Activated CD4-positive, alpha-beta T cell treated with anti-CD3 and anti-CD28 coated beads for 4 hours (primary cell): ENCODE results near the gene CCDC81.
"Not testable (repeated sequence)": the region's sequence is repeated elsewhere in the genome, so short reads cannot be mapped to it uniquely, and the experiment has no call there.

Experiments
- DNase-seq, 2 donors: peaks; one replicate each; pipeline ENCODE4 v3.0.0-alpha.2; 2020

The CCDC81 gene

GRCh38 chr11:86374586-86374985 is at the start of gene CCDC81:
Gene CCDC81 (plus strand): TSS chr11:86374887. CDS start chr11:86375164, 277 bp downstream.
- no peak for DNase-seq

- DNase-seq = no peak
Measured at GRCh38 chr11:86335131-86335767, 39.4 kb upstream of the CCDC81 start.

GRCh38 chr11:86337227-86337626 is 37.5 kb upstream of the CCDC81 start:
- DNase-seq = no peak

GRCh38 chr11:86341382-86341781 is 33.3 kb upstream of the CCDC81 start:
- no peak for DNase-seq

- DNase-seq = no peak
Measured at GRCh38 chr11:86346513-86346912, 28.2 kb upstream of the CCDC81 start.

GRCh38 chr11:86355256-86355655 is 19.4 kb upstream of the CCDC81 start:
- DNase-seq = no peak

- not testable (repeated sequence) for DNase-seq
Measured at GRCh38 chr11:86357412-86357811, 17.3 kb upstream of the CCDC81 start.

- DNase-seq = no peak
Measured at GRCh38 chr11:86358720-86359119, 16.0 kb upstream of the CCDC81 start.

GRCh38 chr11:86360775-86361395 is 13.8 kb upstream of the CCDC81 start:
- no peak for DNase-seq

GRCh38 chr11:86363424-86363823 is 11.3 kb upstream of the CCDC81 start:
- no peak for DNase-seq

GRCh38 chr11:86365546-86365945 is 9.1 kb upstream of the CCDC81 start:
- DNase-seq = no peak

- no peak for DNase-seq
Measured at GRCh38 chr11:86369668-86370067, 5.0 kb upstream of the CCDC81 start.

GRCh38 chr11:86370171-86370570 is 4.5 kb upstream of the CCDC81 start:
- no peak for DNase-seq

- no peak for DNase-seq
Measured at GRCh38 chr11:86370922-86371594, 3.6 kb upstream of the CCDC81 start.

GRCh38 chr11:86372041-86372440 is 2.6 kb upstream of the CCDC81 start:
- no peak for DNase-seq

- no peak for DNase-seq
Measured at GRCh38 chr11:86372586-86372985, 2.1 kb upstream of the CCDC81 start.

GRCh38 chr11:86374069-86374468 is 618 bp upstream of the CCDC81 start:
- DNase-seq = no peak

- no peak for DNase-seq
Measured at GRCh38 chr11:86377972-86378371, 3.3 kb downstream of the CCDC81 start.

- no peak for DNase-seq
Measured at GRCh38 chr11:86380295-86381059, 5.8 kb downstream of the CCDC81 start.

- DNase-seq = no peak
Measured at GRCh38 chr11:86383041-86383955, 8.6 kb downstream of the CCDC81 start.

- DNase-seq = no peak
Measured at GRCh38 chr11:86386283-86386682, 11.6 kb downstream of the CCDC81 start.

GRCh38 chr11:86386746-86387145 is 12.1 kb downstream of the CCDC81 start:
- no peak for DNase-seq
